ENCODE measurements around the gene TAAR5.
"Not testable (repeated sequence)": the region's sequence is repeated elsewhere in the genome, so short reads cannot be mapped to it uniquely, and the experiment has no call there.

TAAR5 gene

GRCh38 chr6:132589454-132589853, at the start of gene TAAR5:
Gene TAAR5, minus strand, starts transcription at chr6:132589741. Its CDS starts 55 bp downstream, at chr6:132589686.
- DNase-seq, result no peak

GRCh38 chr6:132637135-132637534, 47.6 kb upstream of the TAAR5 start:
- DNase-seq, result not testable (repeated sequence)

GRCh38 chr6:132635906-132636305, 46.4 kb upstream of the TAAR5 start:
- not testable (repeated sequence) for DNase-seq

- DNase-seq, result not testable (repeated sequence)
These were observed 45.7 kb upstream of the TAAR5 start for GRCh38 chr6:132635288-132635687.

GRCh38 chr6:132634796-132635195, 45.3 kb upstream of the TAAR5 start:
- DNase-seq, result no peak

GRCh38 chr6:132633362-132633761, 43.8 kb upstream of the TAAR5 start:
- DNase-seq, result no peak

- no peak for DNase-seq
These were observed 34.6 kb upstream of the TAAR5 start, which contains the start of gene TAAR2 for GRCh38 chr6:132624175-132624574. Gene TAAR2, minus strand, starts transcription at chr6:132624275. Its CDS starts 0 bp downstream, at chr6:132624275.

- DNase-seq, result no peak
These were observed 33.7 kb upstream of the TAAR5 start for GRCh38 chr6:132623106-132623845.

GRCh38 chr6:132616677-132617076, 27.1 kb upstream of the TAAR5 start:
- DNase-seq, result no peak

- no peak for DNase-seq
These were observed 25.0 kb upstream of the TAAR5 start for GRCh38 chr6:132614554-132614953.

- no peak for DNase-seq
These were observed 23.0 kb upstream of the TAAR5 start for GRCh38 chr6:132612449-132613108.

- DNase-seq, result no peak
These were observed 22.1 kb upstream of the TAAR5 start for GRCh38 chr6:132611616-132612015.

GRCh38 chr6:132607544-132608233, 18.1 kb upstream of the TAAR5 start:
- DNase-seq, result no peak

GRCh38 chr6:132604635-132605152, 15.2 kb upstream of the TAAR5 start:
- no peak for DNase-seq

- not testable (repeated sequence) for DNase-seq
These were observed 11.4 kb upstream of the TAAR5 start for GRCh38 chr6:132600900-132601299.

- DNase-seq, result peak; percentile 14
These were observed 8.9 kb upstream of the TAAR5 start for GRCh38 chr6:132598473-132598872.

- no peak for DNase-seq
These were observed 6.7 kb upstream of the TAAR5 start for GRCh38 chr6:132596201-132596600.

- no peak for DNase-seq
These were observed 3.3 kb upstream of the TAAR5 start for GRCh38 chr6:132592855-132593254.

GRCh38 chr6:132590362-132590761, 821 bp upstream of the TAAR5 start:
- no peak for DNase-seq

- DNase-seq, result no peak
These were observed 2.1 kb downstream of the TAAR5 start for GRCh38 chr6:132587424-132587823.

GRCh38 chr6:132584698-132585097, 4.8 kb downstream of the TAAR5 start:
- DNase-seq, result no peak

GRCh38 chr6:132571774-132572173, 17.8 kb downstream of the TAAR5 start:
- DNase-seq, result no peak

- no peak for DNase-seq
These were observed 19.2 kb downstream of the TAAR5 start, which contains the start of gene TAAR6 for GRCh38 chr6:132570221-132570777. Gene TAAR6, plus strand, starts transcription at chr6:132570322. Its CDS starts 0 bp downstream, at chr6:132570322.

All from 8988T (cell line).